Endodermal cell (in vitro differentiated cells): ENCODE measurements around the gene SLIT1. TPM values are rescaled to one million over a fixed set of nuclear protein-coding genes. Genes with fewer than 3 reads are reported as not detected.

Source experiments
- DNase-seq: peaks from one replicate; pipeline ENCODE4 v3.0.0-alpha.2; 2017
- H3K27ac ChIP-seq: 2 replicates; pipeline ENCODE4 v1.5.1; 2013; ENCODE audit warnings: mild to moderate bottlenecking, low read depth, low read length, moderate library complexity
- H3K27me3 ChIP-seq: 2 replicates; pipeline ENCODE4 v1.6.1; 2013; ENCODE audit warnings: mild to moderate bottlenecking, low read length, moderate library complexity; ENCODE audit not compliant: insufficient read depth, control insufficient read depth, poor library complexity, severe bottlenecking
- H3K36me3 ChIP-seq: 2 replicates; pipeline ENCODE4 v1.7.0; 2013; ENCODE audit warnings: mild to moderate bottlenecking, low read length, moderate library complexity; ENCODE audit not compliant: control insufficient read depth, insufficient read depth
- H3K4me1 ChIP-seq: one replicate; pipeline ENCODE4 v1.7.0; 2013; ENCODE audit warnings: low read length; ENCODE audit not compliant: control insufficient read depth, insufficient read depth
- H3K4me3 ChIP-seq: 2 replicates; pipeline ENCODE4 v1.5.1; 2013; ENCODE audit warnings: mild to moderate bottlenecking, low read length, moderate library complexity
- H3K9ac ChIP-seq: 2 replicates; pipeline ENCODE4 v1.6.1; 2013; ENCODE audit warnings: mild to moderate bottlenecking, low read length, moderate library complexity; ENCODE audit not compliant: poor library complexity, severe bottlenecking; ENCODE audit errors: extremely low read depth
- H3K9me3 ChIP-seq: 2 replicates; pipeline ENCODE4 v1.6.1; 2013; ENCODE audit warnings: mild to moderate bottlenecking, low read length, moderate library complexity; ENCODE audit not compliant: control insufficient read depth
- H3K27ac Mint-ChIP-seq: 2 replicates; pipeline ENCODE4 v1.8.0; 2020; ENCODE audit warnings: mixed read lengths
- H3K27me3 Mint-ChIP-seq: 2 replicates; pipeline ENCODE4 v1.8.0; 2021; ENCODE audit warnings: mild to moderate bottlenecking, mixed read lengths; ENCODE audit not compliant: insufficient read depth
- H3K36me3 Mint-ChIP-seq: 2 replicates; pipeline ENCODE4 v1.8.0; 2020; ENCODE audit warnings: low read depth, mixed read lengths
- H3K4me1 Mint-ChIP-seq: 2 replicates; pipeline ENCODE4 v1.8.0; 2020; ENCODE audit warnings: mixed read lengths
- H3K4me3 Mint-ChIP-seq: 2 replicates; pipeline ENCODE4 v1.8.0; 2020; ENCODE audit warnings: mild to moderate bottlenecking, moderate library complexity, mixed read lengths
- H3K9me3 Mint-ChIP-seq: 2 replicates; pipeline ENCODE4 v1.8.0; 2020; ENCODE audit warnings: mild to moderate bottlenecking, mixed read lengths
- WGBS, 2 experiments: methylation state at CpG; one replicate each; pipeline versions ENCODE4 v1.1.5 to v1.1.7; 2013; ENCODE audit warnings: missing lambda C conversion rate in 2 of 2, mixed read lengths in 1 of 2; ENCODE audit not compliant: insufficient coverage in 1 of 2, insufficient read length in 1 of 2; 5-methylcytosine and 5-hydroxymethylcytosine counted together
- total RNA-seq, 2 donors: library from RNA; stranded (reverse); fragmentation: NEBNext Ultra II Directional in 1 of 2; extraction: Animal tissue kit (Norgen Biotek cat#: 25700) in 1 of 2; gene quantifications; 2 replicates in 1 of 2; 3 replicates in 1 of 2; pipeline ENCODE4 v1.2.1, GENCODE V29; 2021
- TF ChIP-seq, protein P1 (sequence below): fragments of 200-600 bp; sonication (generic); conservative IDR thresholded peaks from 2 replicates; pipeline ENCODE4 v1.5.0; 2021; ENCODE audit warnings: antibody characterized with exemption, mild to moderate bottlenecking

SLIT1 gene
- total RNA-seq, 2 donors from 2014 or later: 0.97 to 2.4 TPM

DNA sequence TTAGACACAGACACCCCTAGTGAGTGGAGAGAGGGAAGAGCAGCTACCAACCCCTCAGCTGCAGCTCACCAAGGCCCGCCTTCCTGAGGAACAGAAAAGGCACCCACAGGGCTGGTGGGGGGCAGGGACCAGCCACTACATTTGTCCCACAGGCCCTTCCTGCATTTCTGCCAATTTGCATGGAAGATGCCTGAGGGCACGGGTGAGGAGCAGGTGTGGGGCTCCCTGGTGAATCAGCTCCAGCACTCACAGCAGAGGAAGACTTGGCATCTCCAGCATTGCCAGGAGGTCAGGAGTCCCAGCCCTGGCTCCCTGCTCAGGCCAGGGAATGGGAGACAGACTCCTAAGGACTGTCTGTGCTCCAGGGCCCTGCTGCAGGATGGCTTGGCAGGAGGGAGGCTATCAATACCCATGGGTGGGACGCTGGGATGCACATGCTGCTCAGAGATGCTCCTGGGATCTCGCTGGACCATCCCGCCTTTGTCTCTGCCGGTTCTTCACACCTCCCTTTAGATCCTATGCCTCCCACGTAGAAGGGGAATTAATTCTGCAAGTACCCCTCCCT lies 109.7 kb downstream of the SLIT1 start:
- H3K36me3 Mint-ChIP-seq: no peaks in the 10 kb centered on the region
- H3K4me3 Mint-ChIP-seq: no peak overlapping the region
- Histone ChIP-seq H3K9me3 (no peaks in the 10 kb centered on the region), H3K27me3 (peaks cover 12% of the 10 kb centered on the region), H3K4me3 (no peak overlapping the region), H3K27ac (no peak overlapping the region), H3K36me3 (no peaks in the 10 kb centered on the region), H3K4me1 (no peaks in the 10 kb centered on the region), H3K9ac (no peak overlapping the region)
- WGBS, 2 experiments: 75 to 78% methylated on average over 6 to 7 of the region's 7 CpGs
- H3K27ac Mint-ChIP-seq: no peak overlapping the region
- DNase-seq: peak; percentile 55
- no peaks in the 10 kb centered on the region for H3K9me3 Mint-ChIP-seq
- H3K27me3 Mint-ChIP-seq: peaks cover 8% of the 10 kb centered on the region
- TF ChIP-seq, protein P1, sequence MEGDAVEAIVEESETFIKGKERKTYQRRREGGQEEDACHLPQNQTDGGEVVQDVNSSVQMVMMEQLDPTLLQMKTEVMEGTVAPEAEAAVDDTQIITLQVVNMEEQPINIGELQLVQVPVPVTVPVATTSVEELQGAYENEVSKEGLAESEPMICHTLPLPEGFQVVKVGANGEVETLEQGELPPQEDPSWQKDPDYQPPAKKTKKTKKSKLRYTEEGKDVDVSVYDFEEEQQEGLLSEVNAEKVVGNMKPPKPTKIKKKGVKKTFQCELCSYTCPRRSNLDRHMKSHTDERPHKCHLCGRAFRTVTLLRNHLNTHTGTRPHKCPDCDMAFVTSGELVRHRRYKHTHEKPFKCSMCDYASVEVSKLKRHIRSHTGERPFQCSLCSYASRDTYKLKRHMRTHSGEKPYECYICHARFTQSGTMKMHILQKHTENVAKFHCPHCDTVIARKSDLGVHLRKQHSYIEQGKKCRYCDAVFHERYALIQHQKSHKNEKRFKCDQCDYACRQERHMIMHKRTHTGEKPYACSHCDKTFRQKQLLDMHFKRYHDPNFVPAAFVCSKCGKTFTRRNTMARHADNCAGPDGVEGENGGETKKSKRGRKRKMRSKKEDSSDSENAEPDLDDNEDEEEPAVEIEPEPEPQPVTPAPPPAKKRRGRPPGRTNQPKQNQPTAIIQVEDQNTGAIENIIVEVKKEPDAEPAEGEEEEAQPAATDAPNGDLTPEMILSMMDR: no peak
- peaks cover 21% of the 10 kb centered on the region for H3K4me1 Mint-ChIP-seq

DNA sequence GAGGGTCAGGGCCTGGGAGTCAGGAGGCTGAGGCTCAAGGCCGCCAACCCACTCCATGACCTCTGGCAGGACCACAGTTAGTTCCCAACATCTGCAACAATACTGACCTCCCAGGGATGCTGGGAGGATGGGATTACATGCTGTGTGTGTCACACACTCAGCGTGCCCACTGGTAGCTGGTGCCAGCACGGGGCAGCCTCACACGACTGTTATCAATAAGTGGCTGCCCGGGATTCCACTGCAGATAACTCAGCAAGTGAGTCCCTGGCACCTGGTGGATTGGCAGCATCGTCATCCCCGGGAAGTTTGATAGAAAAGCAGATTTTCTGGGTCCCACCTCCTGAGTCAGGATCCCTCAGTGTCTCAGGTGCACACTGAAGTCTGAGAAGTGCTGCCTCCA lies 110.3 kb downstream of the SLIT1 start:
- Mint-ChIP-seq H3K4me1 (peaks cover 21% of the 10 kb centered on the region), H3K4me3 (no peak overlapping the region), H3K9me3 (no peaks in the 10 kb centered on the region), H3K27ac (no peak overlapping the region), H3K27me3 (peaks cover 8% of the 10 kb centered on the region), H3K36me3 (no peaks in the 10 kb centered on the region)
- WGBS, 2 experiments: 85 to 90% methylated on average over 6 to 7 of the region's 7 CpGs
- Histone ChIP-seq H3K4me3 (no peak overlapping the region), H3K27ac (no peak overlapping the region), H3K36me3 (no peaks in the 10 kb centered on the region), H3K9ac (no peak overlapping the region), H3K4me1 (no peaks in the 10 kb centered on the region), H3K9me3 (no peaks in the 10 kb centered on the region), H3K27me3 (peaks cover 12% of the 10 kb centered on the region)
- peak; percentile 44 for DNase-seq
- TF ChIP-seq, protein P1: no peak

DNA sequence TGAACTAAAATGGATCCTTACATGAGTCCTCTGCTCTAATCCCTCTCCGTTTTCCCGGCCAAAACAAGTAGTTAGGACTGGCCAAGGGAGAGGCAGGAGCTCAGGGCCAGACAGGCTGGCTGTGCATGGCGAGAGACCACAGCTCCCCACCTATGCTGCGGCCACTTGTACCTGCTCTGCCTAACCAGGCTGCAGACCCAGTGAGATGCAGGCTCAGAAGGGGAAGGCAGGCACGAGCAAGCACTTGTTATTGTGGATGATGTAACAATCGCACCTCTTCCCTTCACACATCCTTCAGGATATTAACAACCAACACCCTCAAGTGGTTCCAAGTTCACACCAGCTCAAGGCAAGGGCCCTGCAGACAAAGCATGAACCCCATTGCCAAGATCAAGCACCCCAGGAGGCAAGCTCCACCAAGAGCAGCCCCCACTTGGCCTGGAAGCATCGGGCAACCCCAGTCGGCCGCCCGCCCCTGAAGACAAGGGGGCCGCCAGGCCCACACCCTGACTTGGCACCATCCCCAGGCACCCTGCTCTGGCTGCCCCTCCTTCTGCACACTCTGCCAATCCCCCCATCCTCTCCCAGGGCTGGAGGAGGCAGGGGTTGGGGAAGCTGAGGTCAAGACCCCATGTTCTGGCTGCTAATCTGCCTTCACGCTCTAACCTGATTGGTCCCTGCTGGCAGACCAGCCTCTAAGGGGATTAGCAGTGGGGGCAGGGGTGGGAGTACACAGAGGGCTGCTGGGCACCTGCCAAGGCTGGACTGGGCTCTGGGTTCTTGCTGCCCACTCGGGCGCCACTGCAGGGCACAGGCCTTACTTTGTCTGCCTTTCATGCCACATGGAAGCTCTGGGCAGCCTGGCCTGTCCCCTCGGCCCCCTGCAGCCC lies 111.3 kb downstream of the SLIT1 start:
- no peaks in the 10 kb centered on the region for H3K9me3 ChIP-seq

More for the DNA sequence above, 111.3 kb downstream of the SLIT1 start:
- Mint-ChIP-seq H3K9me3 (peaks cover 3% of the 10 kb centered on the region), H3K4me1 (peaks cover 21% of the 10 kb centered on the region), H3K36me3 (no peaks in the 10 kb centered on the region), H3K27me3 (peaks cover 11% of the 10 kb centered on the region), H3K4me3 (no peak overlapping the region), H3K27ac (no peak overlapping the region)
- WGBS, 2 experiments: 88 to 94% methylated on average over 7 to 15 of the region's 15 CpGs
- H3K27me3 ChIP-seq: peaks cover 12% of the 10 kb centered on the region
- DNase-seq: peak; percentile 69
- no peaks in the 10 kb centered on the region for H3K4me1 ChIP-seq
- TF ChIP-seq, protein P1: no peak
- H3K36me3 ChIP-seq: no peaks in the 10 kb centered on the region
- no peak overlapping the region for H3K27ac ChIP-seq
- no peak overlapping the region for H3K4me3 ChIP-seq
- H3K9ac ChIP-seq: no peak overlapping the region
